ENCODE measurements around the gene C4orf46. TPM values are rescaled to one million over a fixed set of nuclear protein-coding genes. Genes with fewer than 3 reads are reported as not detected.

Gene C4orf46
- total and polyA plus RNA-seq, 2 experiments from 2014 or later: 23.9 to 41.5 TPM

DNA sequence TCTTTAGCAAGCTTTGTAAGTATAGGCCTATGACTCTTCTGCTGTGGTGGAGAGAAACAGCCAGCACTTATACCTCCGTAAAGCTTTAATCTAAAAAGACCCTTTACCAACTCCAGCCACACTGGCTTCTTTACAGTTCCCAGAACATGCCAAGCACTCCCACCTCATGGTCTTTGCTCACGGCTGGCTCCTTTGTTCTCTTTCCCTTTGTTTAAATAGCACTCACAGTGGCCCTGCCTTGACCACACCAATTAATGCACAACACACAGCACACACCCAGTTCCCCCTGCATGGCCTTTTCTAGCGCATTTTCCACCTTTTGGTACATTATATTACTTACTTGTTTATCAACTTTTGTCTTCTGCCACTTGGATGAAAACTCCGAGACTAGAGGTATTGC is 32.6 kb upstream of the C4orf46 start (continued):
- TF ChIP-seq CTCF (conservative IDR thresholded peaks at IDR 0.05; ENCODE audit: low read depth in 2 of 2): no peak
- TF ChIP-seq REST (IDR thresholded peaks at IDR 0.05; ENCODE audit: unreplicated experiment): no peak

- peaks cover 20% of the 10 kb centered on the region; the same call in 2 of the 3 replicates for H3K4me1 Mint-ChIP-seq
- Histone ChIP-seq H3K4me1 (ENCODE audit: insufficient read depth) (peaks cover 14% of the 10 kb centered on the region; the same call in 1 of the 2 replicates), H3K79me2 (replicated peaks; ENCODE audit: insufficient read depth) (no peaks in the 10 kb centered on the region), H3F3A (replicated peaks; ENCODE audit: low read depth) (no peaks in the 10 kb centered on the region), H3K4me2 (peak overlapping the region; percentile 14; the same call in 1 of the 2 replicates), H3K27me3 (ENCODE audit: insufficient read depth) (no peaks in the 10 kb centered on the region), H3K36me3 (ENCODE audit: insufficient read depth) (no peaks in the 10 kb centered on the region), H3K9me2 (ENCODE audit: insufficient read depth) (no peaks in the 10 kb centered on the region), H2AFZ (no peak overlapping the region), H3K4me3 (no peak overlapping the region), H4K20me1 (replicated peaks; ENCODE audit: insufficient read depth) (no peaks in the 10 kb centered on the region), H3K27ac (ENCODE audit: low read depth) (peak overlapping the region; percentile 27; the same call in 1 of the 2 replicates)
- H3K4me3 Mint-ChIP-seq: no peak overlapping the region
- DNase-seq (ENCODE audit: low spot score) (peak; percentile 61), ATAC-seq (no peak; the same call in 2 of the 3 replicates)
- no peaks in the 10 kb centered on the region for H3K36me3 Mint-ChIP-seq (ENCODE audit: low read depth)
- H3K27ac Mint-ChIP-seq: no peak overlapping the region; the same call in 1 of the 2 replicates
- no peaks in the 10 kb centered on the region for H3K9me3 Mint-ChIP-seq
- H3K27me3 Mint-ChIP-seq (ENCODE audit: insufficient read depth, low read depth, poor library complexity): peaks cover 4% of the 10 kb centered on the region
- TF ChIP-seq REST (IDR thresholded peaks at IDR 0.05; ENCODE audit: unreplicated experiment) (no peak), NANOG (IDR thresholded peaks at IDR 0.05; ENCODE audit: borderline replicate concordance) (no peak), ZNF331 (CRISPR knock-in tag; IDR thresholded peaks at IDR 0.05; ENCODE audit: low read depth) (no peak), JUNB (IDR thresholded peaks at IDR 0.05; ENCODE audit: unreplicated experiment) (no peak), EZH2 (IDR thresholded peaks at IDR 0.05; ENCODE audit: low read depth, unreplicated experiment) (no peak), CREB1 (CRISPR knock-in tag; IDR thresholded peaks at IDR 0.05; ENCODE audit: low read depth) (no peak)
- TF ChIP-seq, protein P1, sequence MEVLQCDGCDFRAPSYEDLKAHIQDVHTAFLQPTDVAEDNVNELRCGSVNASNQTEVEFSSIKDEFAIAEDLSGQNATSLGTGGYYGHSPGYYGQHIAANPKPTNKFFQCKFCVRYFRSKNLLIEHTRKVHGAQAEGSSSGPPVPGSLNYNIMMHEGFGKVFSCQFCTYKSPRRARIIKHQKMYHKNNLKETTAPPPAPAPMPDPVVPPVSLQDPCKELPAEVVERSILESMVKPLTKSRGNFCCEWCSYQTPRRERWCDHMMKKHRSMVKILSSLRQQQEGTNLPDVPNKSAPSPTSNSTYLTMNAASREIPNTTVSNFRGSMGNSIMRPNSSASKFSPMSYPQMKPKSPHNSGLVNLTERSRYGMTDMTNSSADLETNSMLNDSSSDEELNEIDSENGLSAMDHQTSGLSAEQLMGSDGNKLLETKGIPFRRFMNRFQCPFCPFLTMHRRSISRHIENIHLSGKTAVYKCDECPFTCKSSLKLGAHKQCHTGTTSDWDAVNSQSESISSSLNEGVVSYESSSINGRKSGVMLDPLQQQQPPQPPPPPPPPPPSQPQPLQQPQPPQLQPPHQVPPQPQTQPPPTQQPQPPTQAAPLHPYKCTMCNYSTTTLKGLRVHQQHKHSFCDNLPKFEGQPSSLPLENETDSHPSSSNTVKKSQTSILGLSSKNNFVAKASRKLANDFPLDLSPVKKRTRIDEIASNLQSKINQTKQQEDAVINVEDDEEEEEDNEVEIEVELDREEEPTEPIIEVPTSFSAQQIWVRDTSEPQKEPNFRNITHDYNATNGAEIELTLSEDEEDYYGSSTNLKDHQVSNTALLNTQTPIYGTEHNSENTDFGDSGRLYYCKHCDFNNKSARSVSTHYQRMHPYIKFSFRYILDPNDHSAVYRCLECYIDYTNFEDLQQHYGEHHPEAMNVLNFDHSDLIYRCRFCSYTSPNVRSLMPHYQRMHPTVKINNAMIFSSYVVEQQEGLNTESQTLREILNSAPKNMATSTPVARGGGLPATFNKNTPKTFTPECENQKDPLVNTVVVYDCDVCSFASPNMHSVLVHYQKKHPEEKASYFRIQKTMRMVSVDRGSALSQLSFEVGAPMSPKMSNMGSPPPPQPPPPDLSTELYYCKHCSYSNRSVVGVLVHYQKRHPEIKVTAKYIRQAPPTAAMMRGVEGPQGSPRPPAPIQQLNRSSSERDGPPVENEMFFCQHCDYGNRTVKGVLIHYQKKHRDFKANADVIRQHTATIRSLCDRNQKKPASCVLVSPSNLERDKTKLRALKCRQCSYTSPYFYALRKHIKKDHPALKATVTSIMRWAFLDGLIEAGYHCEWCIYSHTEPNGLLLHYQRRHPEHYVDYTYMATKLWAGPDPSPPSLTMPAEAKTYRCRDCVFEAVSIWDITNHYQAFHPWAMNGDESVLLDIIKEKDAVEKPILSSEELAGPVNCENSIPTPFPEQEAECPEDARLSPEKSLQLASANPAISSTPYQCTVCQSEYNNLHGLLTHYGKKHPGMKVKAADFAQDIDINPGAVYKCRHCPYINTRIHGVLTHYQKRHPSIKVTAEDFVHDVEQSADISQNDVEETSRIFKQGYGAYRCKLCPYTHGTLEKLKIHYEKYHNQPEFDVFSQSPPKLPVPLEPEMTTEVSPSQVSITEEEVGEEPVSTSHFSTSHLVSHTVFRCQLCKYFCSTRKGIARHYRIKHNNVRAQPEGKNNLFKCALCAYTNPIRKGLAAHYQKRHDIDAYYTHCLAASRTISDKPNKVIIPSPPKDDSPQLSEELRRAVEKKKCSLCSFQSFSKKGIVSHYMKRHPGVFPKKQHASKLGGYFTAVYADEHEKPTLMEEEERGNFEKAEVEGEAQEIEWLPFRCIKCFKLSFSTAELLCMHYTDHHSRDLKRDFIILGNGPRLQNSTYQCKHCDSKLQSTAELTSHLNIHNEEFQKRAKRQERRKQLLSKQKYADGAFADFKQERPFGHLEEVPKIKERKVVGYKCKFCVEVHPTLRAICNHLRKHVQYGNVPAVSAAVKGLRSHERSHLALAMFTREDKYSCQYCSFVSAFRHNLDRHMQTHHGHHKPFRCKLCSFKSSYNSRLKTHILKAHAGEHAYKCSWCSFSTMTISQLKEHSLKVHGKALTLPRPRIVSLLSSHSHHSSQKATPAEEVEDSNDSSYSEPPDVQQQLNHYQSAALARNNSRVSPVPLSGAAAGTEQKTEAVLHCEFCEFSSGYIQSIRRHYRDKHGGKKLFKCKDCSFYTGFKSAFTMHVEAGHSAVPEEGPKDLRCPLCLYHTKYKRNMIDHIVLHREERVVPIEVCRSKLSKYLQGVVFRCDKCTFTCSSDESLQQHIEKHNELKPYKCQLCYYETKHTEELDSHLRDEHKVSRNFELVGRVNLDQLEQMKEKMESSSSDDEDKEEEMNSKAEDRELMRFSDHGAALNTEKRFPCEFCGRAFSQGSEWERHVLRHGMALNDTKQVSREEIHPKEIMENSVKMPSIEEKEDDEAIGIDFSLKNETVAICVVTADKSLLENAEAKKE (CRISPR knock-in tag; IDR thresholded peaks at IDR 0.05): no peak
Observed at GRCh38 chr4:158688813-158689212, 17.1 kb upstream of the C4orf46 start.

All from GM23338 (cell line).